Measurements from ENCODE around the gene GFI1B. TPM values are rescaled to one million over a fixed set of nuclear protein-coding genes. Genes with fewer than 3 reads are reported as not detected.
A peak's percentile ranks its signal among the peaks of the same experiment; 100 is the strongest.
"Not testable (repeated sequence)": the region's sequence is repeated elsewhere in the genome, so short reads cannot be mapped to it uniquely, and the experiment has no call there.

GFI1B gene
- total RNA-seq, 2 donors from 2014 or later = 0.45 TPM; not detected in 1

DNA sequence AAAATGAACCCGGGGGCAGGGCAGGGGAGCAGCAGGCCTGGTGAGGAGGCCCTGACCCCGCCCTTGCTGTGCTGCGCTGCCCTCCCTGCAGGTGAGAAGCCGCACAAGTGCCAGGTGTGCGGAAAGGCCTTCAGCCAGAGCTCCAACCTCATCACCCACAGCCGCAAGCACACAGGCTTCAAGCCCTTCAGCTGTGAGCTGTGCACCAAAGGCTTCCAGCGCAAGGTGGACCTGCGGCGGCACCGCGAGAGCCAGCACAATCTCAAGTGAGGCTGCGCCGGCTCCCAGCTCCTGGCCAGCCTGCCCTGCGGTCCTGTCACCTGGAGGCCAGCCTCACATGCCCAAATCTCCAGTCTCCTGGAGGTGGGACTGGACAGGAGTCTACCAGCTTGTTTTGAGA, 12.3 kb downstream of the GFI1B start:
- no peaks in the 10 kb centered on the region for H3K9me3 Mint-ChIP-seq
- H3K36me3 Mint-ChIP-seq = no peaks in the 10 kb centered on the region
- no peak overlapping the region for H3K4me3 Mint-ChIP-seq
- DNase-seq (ENCODE audit: low spot score) (no peak), ATAC-seq (no peak)
- H3K4me1 Mint-ChIP-seq (ENCODE audit: low read depth in 2 of 2) = peaks cover 40 to 68% of the 10 kb centered on the region in 2 donors
- no peaks in the 10 kb centered on the region for H3K27me3 Mint-ChIP-seq
- H3K27ac Mint-ChIP-seq = no peak overlapping the region

DNA sequence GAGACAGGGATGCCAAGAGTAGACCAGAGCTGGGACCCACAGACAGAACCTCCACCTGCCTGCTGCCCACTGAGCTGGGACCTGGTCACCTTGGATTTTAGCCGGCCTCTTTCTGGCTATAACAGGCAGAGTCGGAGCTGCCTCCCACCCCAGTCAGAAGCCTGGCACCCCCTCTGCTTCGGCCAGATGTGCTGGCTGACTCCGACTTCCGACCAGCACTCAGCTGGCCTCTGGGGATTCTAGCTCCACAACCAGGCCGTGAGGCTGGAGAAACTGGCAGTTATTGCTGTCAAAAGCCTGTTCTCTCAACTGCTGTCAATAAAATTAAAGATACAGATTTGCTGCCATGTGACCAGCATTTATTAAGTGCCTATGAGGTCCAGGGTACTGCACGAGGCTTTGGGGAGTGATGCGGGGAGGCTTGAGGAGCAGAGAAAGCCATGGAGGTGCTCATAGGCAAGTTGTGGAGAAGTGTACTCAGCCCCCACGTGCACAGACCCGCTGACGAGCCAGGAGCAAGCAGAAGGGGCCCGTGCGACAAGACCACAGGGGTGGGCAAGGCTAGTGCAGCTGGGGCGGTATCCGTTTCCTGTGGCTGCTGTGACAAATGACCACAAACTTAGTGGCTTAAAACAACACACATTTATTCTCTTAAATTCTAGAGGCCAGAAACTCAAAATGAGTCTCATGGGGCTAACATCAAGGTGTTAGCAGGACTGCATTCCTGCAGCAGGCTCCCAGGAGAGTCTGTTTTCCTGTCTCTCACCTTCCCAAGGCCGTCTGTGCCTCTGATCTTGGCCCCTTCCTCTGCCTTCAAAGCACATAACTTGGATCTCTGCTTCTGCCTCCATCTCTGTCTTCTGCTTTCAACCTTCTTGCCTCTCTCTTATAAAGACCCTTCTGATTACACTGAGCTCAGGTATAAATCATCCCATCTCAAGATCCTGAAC, 13.1 kb downstream of the GFI1B start:
- no peaks in the 10 kb centered on the region for H3K9me3 Mint-ChIP-seq
- no peaks in the 10 kb centered on the region for H3K36me3 Mint-ChIP-seq
- DNase-seq (ENCODE audit: low spot score) (no peak), ATAC-seq (peak; percentile 61 to 75)
- H3K4me3 Mint-ChIP-seq = peak overlapping the region; percentile 62
- H3K27me3 Mint-ChIP-seq = no peaks in the 10 kb centered on the region
- H3K4me1 Mint-ChIP-seq (ENCODE audit: low read depth in 2 of 2) = peaks cover 40 to 63% of the 10 kb centered on the region in 2 donors
- peak overlapping the region in 1 of 2 donors; percentile 45 for H3K27ac Mint-ChIP-seq

DNA sequence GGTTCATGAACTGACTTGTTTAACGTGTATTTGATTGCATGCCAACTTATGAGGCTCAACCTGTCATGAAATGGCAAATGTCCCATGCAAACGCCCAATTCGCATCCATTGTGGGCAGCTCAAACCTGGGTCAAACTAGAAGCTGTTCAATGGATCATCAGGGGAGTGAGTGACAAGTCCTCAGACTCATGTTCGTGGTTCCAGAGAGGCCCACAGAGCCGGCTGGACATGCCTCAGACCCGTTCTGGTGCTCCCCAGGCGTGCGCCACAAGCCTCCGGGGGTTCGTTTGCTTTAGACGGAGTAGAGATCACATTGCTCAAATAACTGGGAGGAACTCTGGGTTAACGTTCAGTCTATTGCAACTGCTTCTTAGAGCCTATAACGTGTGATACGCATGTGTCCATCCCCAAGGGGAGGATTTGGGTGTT, 15.0 kb downstream of the GFI1B start:
- H3K36me3 Mint-ChIP-seq = no peaks in the 10 kb centered on the region

DNA sequence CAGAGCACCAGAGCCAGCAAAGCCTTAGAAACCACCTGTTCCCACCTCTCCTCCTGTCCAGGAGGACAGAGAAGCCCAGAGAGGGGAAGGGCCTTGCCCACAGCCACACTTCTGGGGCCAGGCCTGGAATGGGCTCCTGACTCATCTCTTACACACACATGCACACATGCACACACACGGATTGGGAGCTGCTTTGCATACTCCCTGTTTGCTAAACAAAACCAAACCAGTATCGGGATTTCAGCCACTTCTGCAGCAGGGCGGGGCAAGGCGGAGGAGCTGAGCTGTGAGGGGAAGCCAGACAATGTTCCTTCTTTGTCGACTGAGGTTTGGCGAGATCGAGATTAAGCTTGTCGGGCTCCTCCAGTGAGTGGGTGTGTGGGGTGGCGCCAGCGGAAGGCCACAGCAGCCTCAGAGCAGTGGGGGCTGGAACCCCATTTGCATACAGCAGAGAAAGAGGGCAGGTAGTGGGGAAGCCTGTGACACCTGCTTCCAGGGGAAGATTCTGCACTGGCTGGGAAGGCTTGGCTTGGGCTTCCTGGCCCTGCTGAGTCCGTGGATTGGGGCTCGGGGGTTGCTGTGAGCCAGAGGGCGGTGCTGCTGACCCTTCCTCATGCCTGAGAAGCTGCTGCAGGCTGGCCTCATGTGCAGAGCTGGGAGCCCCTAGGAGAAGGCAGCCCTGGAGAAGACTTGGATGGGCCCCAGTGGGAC, 16.1 kb downstream of the GFI1B start:
- H3K4me3 Mint-ChIP-seq = peak overlapping the region; percentile 54
- ATAC-seq = peak in 1 of 2 donors; percentile 49
- peaks cover 33 to 43% of the 10 kb centered on the region in 2 donors for H3K4me1 Mint-ChIP-seq (ENCODE audit: low read depth in 2 of 2)
- H3K36me3 Mint-ChIP-seq = no peaks in the 10 kb centered on the region
- no peaks in the 10 kb centered on the region for H3K27me3 Mint-ChIP-seq
- H3K9me3 Mint-ChIP-seq = no peaks in the 10 kb centered on the region
- peak overlapping the region in 1 of 2 donors; percentile 15 for H3K27ac Mint-ChIP-seq
- DNase-seq (ENCODE audit: low spot score) = no peak

More for the DNA sequence above, 15.0 kb downstream of the GFI1B start:
- Mint-ChIP-seq H3K9me3 (no peaks in the 10 kb centered on the region), H3K4me3 (no peak overlapping the region), H3K4me1 (ENCODE audit: low read depth in 2 of 2) (peaks cover 33 to 48% of the 10 kb centered on the region in 2 donors), H3K27me3 (no peaks in the 10 kb centered on the region), H3K27ac (no peak overlapping the region)
- DNase-seq (ENCODE audit: low spot score) (no peak), ATAC-seq (no peak)

DNA sequence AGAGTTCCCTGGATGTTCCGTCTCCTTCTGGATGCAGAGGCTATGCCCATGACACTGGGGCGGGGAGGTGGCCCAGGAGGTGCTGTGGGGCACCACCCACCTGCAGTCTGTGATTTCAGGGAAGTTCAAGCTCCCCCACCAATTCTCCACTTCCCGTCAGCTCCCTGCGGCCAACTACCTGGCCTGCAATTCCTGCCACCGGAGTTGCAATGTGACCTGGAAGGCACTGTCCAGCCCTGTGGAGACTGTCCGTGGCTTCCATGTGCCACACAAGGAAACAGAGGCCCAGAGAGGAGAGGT, 16.6 kb downstream of the GFI1B start:
- DNase-seq (ENCODE audit: low spot score) (no peak), ATAC-seq (no peak)
- H3K4me1 Mint-ChIP-seq (ENCODE audit: low read depth in 2 of 2) = peaks cover 31 to 41% of the 10 kb centered on the region in 2 donors
- H3K4me3 Mint-ChIP-seq = no peak overlapping the region
- no peak overlapping the region for H3K27ac Mint-ChIP-seq
- H3K27me3 Mint-ChIP-seq = no peaks in the 10 kb centered on the region
- no peaks in the 10 kb centered on the region for H3K36me3 Mint-ChIP-seq
- no peaks in the 10 kb centered on the region for H3K9me3 Mint-ChIP-seq

DNA sequence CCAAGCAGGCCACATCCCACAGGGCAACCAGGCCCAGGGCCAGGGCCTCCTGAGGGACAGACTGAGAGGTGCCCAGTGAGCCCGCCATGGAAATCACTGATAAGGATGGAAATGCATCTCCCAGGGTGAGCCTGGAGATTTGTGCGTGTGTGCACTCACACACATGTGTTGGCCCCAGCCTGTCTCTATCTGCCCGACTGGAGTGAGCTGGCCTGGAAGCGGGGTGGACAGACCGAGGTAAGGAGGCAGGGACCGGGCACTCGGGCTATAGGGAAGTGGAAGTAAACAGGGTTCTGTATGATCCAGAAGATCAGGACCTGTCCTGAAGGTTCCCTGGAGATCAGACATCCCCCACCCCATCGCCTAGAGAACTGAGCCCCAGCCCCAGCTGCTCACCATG, 17.4 kb downstream of the GFI1B start:
- DNase-seq (ENCODE audit: low spot score) (no peak), ATAC-seq (no peak)
- Mint-ChIP-seq H3K4me1 (ENCODE audit: low read depth in 2 of 2) (peaks cover 25 to 33% of the 10 kb centered on the region in 2 donors), H3K9me3 (no peaks in the 10 kb centered on the region), H3K27ac (no peak overlapping the region), H3K27me3 (no peaks in the 10 kb centered on the region), H3K4me3 (no peak overlapping the region), H3K36me3 (no peaks in the 10 kb centered on the region)

DNA sequence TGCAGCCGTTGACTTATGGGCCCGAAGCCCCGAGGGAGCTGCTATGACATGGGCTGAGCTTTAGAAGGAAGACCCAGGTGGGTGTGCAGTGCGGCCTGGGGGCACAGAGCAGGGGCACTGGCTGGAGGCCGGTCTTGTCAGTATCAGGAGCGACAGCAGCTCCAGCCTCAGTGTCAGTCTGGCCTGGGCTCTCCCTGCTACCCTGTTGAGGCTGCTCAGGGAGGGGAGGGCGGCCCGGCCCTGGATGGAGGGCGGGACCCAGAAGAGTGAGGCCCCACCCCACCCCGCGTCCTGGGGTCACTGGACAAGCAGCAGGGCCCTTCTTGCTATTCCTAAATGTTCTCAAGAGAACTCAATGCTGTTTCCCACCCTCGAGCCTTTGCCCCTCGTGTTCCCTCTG, 18.0 kb downstream of the GFI1B start:
- no peaks in the 10 kb centered on the region for H3K27me3 Mint-ChIP-seq
- no peaks in the 10 kb centered on the region for H3K9me3 Mint-ChIP-seq

DNA sequence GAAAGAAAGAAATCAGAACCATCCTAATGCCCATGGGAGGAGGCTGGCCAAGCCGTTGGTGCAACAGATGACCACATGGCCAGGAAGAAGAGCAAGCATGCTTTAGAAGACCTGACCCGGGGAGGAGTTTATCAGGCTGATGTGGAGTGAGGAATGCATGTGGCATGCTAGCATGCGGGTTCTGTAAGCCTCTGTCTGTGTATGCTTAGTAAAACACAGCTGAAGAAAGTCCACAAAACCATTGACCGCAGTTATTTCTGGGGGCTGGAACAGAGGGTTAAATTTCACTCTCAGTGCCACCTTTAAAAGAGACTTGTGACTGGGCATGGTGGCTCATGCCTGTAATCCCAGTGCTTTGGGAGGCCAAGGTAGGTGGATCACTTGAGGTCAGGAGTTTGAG, 19.1 kb downstream of the GFI1B start:
- Mint-ChIP-seq H3K36me3 (no peaks in the 10 kb centered on the region), H3K9me3 (no peaks in the 10 kb centered on the region), H3K4me1 (ENCODE audit: low read depth in 2 of 2) (peaks cover 12 to 26% of the 10 kb centered on the region in 2 donors), H3K27ac (no peak overlapping the region), H3K4me3 (no peak overlapping the region), H3K27me3 (no peaks in the 10 kb centered on the region)
- DNase-seq (ENCODE audit: low spot score) (no peak), ATAC-seq (no peak)

More for the DNA sequence above, 18.0 kb downstream of the GFI1B start:
- DNase-seq (ENCODE audit: low spot score) = no peak
- Mint-ChIP-seq H3K27ac (no peak overlapping the region), H3K36me3 (no peaks in the 10 kb centered on the region), H3K4me3 (no peak overlapping the region), H3K4me1 (ENCODE audit: low read depth in 2 of 2) (peaks cover 23 to 31% of the 10 kb centered on the region in 2 donors)
- no peak for ATAC-seq

DNA sequence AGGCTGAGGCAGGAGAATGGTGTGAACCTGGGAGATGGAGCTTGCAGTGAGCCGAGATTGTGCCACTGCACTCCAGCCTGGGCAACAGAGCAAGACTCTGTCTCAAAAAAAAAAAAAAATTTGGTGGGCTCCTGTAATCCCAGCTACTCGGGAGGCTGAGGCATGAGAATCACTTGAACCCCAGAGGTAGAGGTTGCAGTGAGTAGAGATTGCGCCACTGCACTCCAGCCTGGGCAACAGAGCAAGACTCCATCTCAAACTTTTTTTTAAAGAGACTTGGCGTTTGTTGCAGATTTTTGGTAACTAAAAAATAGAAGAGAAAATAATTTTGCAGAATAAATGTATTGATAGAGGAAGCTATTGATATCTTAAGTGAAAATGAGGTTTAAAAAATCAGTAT, 19.7 kb downstream of the GFI1B start:
- H3K27ac Mint-ChIP-seq; H3K9me3 Mint-ChIP-seq; H3K27me3 Mint-ChIP-seq; H3K36me3 Mint-ChIP-seq; H3K4me3 Mint-ChIP-seq; ATAC-seq; DNase-seq (ENCODE audit: low spot score): not testable (repeated sequence)
- peaks cover 8 to 20% of the 10 kb centered on the region in 2 donors for H3K4me1 Mint-ChIP-seq (ENCODE audit: low read depth in 2 of 2)

DNA sequence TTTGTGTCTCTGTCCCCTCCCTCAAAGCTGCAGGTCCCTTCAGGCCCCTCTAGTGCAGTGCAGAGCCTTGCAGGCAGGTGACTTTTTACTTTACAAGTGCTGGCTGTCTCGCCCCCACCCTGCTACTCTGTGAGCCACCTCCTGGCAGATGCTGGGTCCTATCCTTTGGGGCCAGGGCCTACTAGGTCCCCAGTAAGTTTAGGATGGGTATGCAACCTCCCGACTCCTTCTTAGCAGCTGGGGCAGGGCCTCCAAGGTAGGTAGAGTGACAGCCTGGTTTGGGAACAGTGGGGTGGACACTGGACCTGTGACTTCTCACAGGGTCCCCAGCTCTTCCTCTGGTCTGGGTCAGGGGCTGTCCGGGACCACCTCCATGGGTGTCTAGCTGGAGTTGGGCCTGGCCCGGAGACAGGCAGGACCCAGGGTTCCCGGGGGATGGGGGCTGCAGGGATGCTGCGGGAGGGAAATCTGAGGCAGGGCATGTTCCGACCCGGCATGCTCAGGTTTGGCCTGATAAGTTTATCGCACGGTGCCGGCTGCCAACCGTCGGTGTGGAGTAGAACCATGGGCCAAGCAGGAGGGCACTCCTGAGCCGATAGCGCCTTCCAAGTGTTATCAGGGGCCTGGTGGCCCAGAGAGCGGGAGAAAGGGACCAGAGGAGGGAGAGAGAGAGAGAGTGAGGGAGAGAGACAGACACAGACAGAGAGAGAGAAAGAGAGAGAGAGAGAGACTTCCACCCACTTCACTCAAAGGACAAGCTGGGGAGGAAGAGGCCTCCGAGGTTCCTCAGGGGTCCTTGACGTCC, 20.5 kb downstream of the GFI1B start:
- Mint-ChIP-seq H3K36me3 (no peaks in the 10 kb centered on the region), H3K27ac (no peak overlapping the region), H3K9me3 (no peaks in the 10 kb centered on the region), H3K4me1 (ENCODE audit: low read depth in 2 of 2) (peaks cover 8 to 17% of the 10 kb centered on the region in 2 donors), H3K4me3 (no peak overlapping the region), H3K27me3 (no peaks in the 10 kb centered on the region)
- DNase-seq (ENCODE audit: low spot score) = no peak
- ATAC-seq = no peak

DNA sequence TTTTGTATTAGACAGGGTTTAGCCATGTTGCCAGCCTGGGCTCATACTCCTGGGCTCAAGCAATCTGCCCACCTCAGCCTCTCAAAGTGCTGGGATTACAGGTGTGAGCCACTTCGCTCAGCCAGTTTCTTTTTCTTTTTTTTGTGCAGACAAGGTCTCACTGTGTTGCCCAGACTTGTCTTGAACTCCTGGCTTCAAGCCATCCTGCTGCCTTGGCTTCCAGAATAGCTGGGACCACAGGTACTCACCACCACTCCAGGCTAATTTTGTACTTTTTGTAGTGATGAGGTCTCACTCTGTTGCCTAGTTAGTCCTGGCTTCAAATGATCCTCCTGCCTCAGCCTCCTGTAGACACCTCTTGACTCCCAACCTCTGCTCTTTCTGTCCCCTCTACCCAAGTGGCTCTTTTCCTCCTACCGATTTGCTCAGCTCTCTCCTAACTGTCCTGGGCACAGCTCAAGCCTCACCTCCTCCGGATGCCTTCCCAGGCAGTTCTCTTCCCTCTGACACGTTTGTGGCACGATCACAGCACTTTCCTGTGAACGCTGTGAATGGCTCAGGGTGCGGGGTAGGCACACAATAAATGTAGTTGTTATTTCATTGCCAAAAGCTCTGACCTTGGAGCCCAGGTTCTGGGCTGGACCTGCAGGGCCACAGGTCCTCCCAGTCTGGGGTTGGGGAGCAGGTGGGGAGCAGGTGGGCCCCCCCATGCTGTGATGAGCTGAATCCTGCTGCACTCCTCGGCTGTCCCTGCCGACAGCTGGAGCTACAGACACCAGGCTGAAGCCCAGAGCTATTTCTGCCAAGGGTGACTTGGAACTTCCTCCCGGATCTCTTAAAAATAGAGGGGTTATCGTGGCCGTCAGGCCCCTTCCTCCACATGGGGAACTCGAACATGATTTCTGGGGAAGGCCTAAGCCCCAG, 23.9 kb downstream of the GFI1B start:
- DNase-seq (ENCODE audit: low spot score) (no peak), ATAC-seq (no peak)
- peaks cover 0 to 9% of the 10 kb centered on the region in 2 donors for H3K4me1 Mint-ChIP-seq (ENCODE audit: low read depth in 2 of 2)
- H3K27me3 Mint-ChIP-seq = peaks cover 0 to 12% of the 10 kb centered on the region in 2 donors
- no peaks in the 10 kb centered on the region for H3K9me3 Mint-ChIP-seq
- H3K27ac Mint-ChIP-seq = no peak overlapping the region
- H3K36me3 Mint-ChIP-seq = no peaks in the 10 kb centered on the region
- no peak overlapping the region for H3K4me3 Mint-ChIP-seq

DNA sequence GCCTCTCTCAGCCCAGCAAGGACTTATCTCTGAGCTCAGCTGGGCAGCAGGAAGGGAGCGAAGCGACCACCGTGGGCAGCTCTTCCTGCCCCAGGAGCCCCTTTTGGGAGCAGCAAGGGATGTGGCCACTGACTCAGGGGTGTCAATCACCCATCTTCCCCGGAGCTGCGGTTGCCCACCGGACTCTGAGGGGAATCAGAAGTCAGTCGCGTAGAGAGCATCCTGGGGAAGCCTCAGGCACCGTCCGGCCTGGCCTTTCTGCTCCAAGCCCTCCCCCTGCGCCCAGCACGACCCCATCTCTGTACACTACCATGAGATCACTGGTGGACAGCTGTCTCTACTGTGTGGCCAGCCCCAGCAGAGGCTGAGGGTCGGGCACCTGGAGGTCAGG, 24.6 kb downstream of the GFI1B start:
- no peak for DNase-seq (ENCODE audit: low spot score)

DNA sequence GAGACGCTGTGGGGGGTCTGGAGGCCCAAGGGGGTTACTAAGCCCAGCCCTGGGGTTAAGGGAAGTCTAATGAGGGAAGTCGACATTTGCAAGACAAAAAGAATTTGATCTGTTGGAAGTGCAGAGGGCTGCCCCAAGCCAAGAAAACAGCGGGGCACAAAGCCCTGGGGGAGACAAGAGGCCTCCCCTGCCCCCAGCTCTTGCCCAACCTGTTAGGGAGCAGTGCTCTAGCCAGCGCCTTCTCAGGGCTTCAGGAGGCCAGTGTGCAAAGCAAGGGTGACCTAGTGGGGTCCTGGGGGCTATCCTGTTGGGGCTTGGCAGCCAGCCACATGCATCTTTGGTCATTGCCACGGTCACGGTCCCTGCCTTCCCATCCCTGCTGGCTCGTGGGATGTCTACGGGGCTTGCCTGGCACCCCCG, 25.2 kb downstream of the GFI1B start:
- DNase-seq (ENCODE audit: low spot score) (no peak), ATAC-seq (no peak)
- Mint-ChIP-seq H3K9me3 (no peaks in the 10 kb centered on the region), H3K4me3 (no peak overlapping the region), H3K36me3 (no peaks in the 10 kb centered on the region), H3K4me1 (ENCODE audit: low read depth in 2 of 2) (peaks cover 0 to 9% of the 10 kb centered on the region in 2 donors), H3K27me3 (peaks cover 0 to 12% of the 10 kb centered on the region in 2 donors), H3K27ac (no peak overlapping the region)

More for the DNA sequence above, 24.6 kb downstream of the GFI1B start:
- Mint-ChIP-seq H3K36me3 (no peaks in the 10 kb centered on the region), H3K27me3 (peaks cover 0 to 12% of the 10 kb centered on the region in 2 donors), H3K4me3 (no peak overlapping the region), H3K4me1 (ENCODE audit: low read depth in 2 of 2) (peaks cover 0 to 9% of the 10 kb centered on the region in 2 donors), H3K27ac (no peak overlapping the region), H3K9me3 (no peaks in the 10 kb centered on the region)
- ATAC-seq = peak in 1 of 2 donors; percentile 40
